Nephron progenitor cell (in vitro differentiated cells): ENCODE results near the gene STXBP6.

Source experiments
- DNase-seq: peaks from one replicate; pipeline ENCODE4 v3.0.0; 2021
- H3K27ac Mint-ChIP-seq: 2 replicates; pipeline ENCODE4 v1.8.0; 2021; ENCODE audit warnings: mild to moderate bottlenecking, moderate library complexity, mixed read lengths
- H3K27me3 Mint-ChIP-seq: 2 replicates; pipeline ENCODE4 v1.8.0; 2021; ENCODE audit warnings: mild to moderate bottlenecking, low read depth, mixed read lengths; ENCODE audit not compliant: poor library complexity
- H3K36me3 Mint-ChIP-seq: 2 replicates; pipeline ENCODE4 v1.8.0; 2021; ENCODE audit warnings: low read depth, mixed read lengths
- H3K4me1 Mint-ChIP-seq: 2 replicates; pipeline ENCODE4 v1.8.0; 2021; ENCODE audit warnings: mixed read lengths
- H3K4me3 Mint-ChIP-seq: 2 replicates; pipeline ENCODE4 v1.8.0; 2021; ENCODE audit warnings: mild to moderate bottlenecking, moderate library complexity, mixed read lengths
- H3K9me3 Mint-ChIP-seq: 2 replicates; pipeline ENCODE4 v1.8.0; 2021; ENCODE audit warnings: mild to moderate bottlenecking, moderate library complexity, mixed read lengths
- TF ChIP-seq, protein P1 (sequence below): fragments of 200-600 bp; sonication (generic); IDR thresholded peaks from 2 replicates; pipeline ENCODE4 v1.5.0; 2021; ENCODE audit warnings: antibody characterized with exemption

STXBP6 gene

DNA sequence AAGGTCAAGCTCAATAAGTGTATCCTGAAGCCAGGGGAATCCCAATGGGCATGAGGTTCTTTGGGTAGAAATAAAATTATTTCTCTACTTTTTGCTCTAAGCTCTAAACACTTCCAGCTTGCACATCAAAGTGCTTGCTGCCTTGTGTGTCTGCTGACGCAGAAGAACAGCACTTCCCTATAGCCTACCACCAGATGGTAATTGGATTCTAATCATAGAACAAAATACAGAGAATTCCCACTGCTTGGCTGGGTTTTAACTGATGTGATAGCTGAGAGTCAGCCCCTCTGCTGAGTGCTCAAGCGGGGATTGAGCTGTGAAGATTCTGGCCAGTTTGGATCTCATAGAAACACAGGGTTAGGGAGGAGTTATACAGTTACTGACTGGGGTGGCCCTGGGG, 283.5 kb downstream of the STXBP6 start:
- H3K27me3 Mint-ChIP-seq: peaks cover 12% of the 10 kb centered on the region
- H3K9me3 Mint-ChIP-seq: peaks cover 22% of the 10 kb centered on the region
- TF ChIP-seq, protein P1, sequence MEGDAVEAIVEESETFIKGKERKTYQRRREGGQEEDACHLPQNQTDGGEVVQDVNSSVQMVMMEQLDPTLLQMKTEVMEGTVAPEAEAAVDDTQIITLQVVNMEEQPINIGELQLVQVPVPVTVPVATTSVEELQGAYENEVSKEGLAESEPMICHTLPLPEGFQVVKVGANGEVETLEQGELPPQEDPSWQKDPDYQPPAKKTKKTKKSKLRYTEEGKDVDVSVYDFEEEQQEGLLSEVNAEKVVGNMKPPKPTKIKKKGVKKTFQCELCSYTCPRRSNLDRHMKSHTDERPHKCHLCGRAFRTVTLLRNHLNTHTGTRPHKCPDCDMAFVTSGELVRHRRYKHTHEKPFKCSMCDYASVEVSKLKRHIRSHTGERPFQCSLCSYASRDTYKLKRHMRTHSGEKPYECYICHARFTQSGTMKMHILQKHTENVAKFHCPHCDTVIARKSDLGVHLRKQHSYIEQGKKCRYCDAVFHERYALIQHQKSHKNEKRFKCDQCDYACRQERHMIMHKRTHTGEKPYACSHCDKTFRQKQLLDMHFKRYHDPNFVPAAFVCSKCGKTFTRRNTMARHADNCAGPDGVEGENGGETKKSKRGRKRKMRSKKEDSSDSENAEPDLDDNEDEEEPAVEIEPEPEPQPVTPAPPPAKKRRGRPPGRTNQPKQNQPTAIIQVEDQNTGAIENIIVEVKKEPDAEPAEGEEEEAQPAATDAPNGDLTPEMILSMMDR: no peak
- no peak overlapping the region for H3K4me3 Mint-ChIP-seq
- no peaks in the 10 kb centered on the region for H3K4me1 Mint-ChIP-seq
- H3K27ac Mint-ChIP-seq: no peak overlapping the region
- DNase-seq: no peak
- no peaks in the 10 kb centered on the region for H3K36me3 Mint-ChIP-seq

DNA sequence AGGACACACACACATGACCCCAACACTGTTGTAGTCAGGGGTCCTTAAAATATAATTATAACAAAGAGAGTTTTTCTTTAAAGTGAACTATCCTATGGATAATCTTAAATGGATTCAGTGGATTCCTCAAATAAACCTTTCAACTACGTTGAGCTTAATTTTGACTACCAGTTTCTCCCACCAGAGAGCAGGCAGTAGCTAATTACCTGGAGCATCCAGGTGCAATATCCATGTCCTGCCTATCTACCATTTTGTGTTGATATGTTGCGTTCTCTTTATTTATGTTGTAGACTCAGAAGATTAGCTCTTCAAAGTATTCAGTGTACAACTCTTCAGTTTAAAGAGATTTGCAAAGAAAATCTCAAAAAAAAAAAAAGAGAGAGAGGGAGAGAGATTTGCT, 288.8 kb downstream of the STXBP6 start:
- Mint-ChIP-seq H3K27me3 (peaks cover 6% of the 10 kb centered on the region), H3K27ac (no peak overlapping the region), H3K4me3 (no peak overlapping the region), H3K36me3 (no peaks in the 10 kb centered on the region), H3K4me1 (no peaks in the 10 kb centered on the region), H3K9me3 (peaks cover 4% of the 10 kb centered on the region)
- TF ChIP-seq, protein P1: no peak
- no peak for DNase-seq
